Limb (tissue), 2 donors: ENCODE measurements around the gene MTHFSD.

Experiments used
- DNase-seq, 2 donors: peaks; one replicate each; pipeline ENCODE4 v3.0.0-alpha.2; 2016; ENCODE audit errors: extremely low spot score in 2 of 2

The MTHFSD gene

DNA sequence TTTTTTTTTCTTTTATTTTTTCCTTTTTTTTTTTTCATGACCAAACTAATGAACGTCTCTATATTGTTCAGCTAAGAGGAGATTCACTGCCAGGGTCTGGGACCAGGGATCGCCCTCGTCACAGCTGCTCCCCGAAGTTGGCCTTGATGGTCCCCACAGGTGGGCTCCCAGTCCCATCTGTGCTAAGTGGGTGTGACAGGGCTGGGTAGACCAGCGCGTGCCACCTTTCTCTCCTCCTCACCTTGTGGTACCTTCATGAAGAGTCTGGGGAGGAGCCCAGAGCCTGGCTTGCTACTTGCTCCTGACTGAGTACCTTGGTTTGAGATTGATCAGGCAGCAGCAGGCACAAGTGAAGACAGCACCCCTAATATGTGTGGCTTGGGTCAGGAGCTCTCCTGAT, 51.2 kb downstream of the MTHFSD start:
- DNase-seq = peak in 1 of 2 donors; percentile 24

DNA sequence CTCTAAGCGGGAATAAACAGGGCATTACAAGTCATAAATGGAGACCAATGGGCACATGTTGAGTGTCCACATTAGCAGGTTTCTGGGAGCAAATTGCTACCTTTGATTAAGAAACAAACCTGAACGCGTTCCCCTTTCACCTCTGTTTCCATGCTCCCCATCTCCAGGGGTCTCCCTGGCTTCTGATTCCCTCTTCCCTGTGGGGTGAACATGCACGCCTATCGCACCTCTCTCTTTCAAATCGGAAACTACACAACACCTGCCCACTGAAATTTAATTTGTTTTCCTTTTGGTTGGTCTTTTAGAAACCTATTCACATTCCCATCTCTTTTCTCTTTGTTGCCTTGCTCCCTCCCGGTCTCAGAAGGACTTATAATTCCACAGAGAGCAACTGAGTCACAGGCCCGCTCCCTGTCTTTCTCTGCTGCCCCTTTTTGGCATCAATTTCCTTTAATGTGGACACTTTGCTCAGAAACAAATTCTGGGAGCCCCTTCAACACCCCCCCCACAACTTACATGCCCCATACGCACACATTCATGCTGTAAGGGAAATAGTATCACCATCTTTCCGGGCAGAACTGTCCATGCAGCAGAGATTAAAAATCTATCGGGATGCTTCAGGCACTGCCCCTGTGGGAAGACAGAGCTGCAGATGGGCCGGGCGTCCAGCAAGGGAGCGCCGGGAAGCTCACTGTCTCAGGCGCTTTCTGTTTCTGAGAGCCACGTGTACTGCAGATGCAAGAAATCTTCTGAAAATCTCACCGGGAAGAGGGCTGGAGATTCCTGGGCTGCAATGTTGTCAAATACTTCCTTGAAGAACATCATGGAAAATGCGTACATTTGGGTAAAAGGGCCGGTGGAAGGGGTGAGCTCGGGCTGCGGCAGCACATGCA, 51.9 kb downstream of the MTHFSD start:
- DNase-seq = peak in 1 of 2 donors; percentile 43

DNA sequence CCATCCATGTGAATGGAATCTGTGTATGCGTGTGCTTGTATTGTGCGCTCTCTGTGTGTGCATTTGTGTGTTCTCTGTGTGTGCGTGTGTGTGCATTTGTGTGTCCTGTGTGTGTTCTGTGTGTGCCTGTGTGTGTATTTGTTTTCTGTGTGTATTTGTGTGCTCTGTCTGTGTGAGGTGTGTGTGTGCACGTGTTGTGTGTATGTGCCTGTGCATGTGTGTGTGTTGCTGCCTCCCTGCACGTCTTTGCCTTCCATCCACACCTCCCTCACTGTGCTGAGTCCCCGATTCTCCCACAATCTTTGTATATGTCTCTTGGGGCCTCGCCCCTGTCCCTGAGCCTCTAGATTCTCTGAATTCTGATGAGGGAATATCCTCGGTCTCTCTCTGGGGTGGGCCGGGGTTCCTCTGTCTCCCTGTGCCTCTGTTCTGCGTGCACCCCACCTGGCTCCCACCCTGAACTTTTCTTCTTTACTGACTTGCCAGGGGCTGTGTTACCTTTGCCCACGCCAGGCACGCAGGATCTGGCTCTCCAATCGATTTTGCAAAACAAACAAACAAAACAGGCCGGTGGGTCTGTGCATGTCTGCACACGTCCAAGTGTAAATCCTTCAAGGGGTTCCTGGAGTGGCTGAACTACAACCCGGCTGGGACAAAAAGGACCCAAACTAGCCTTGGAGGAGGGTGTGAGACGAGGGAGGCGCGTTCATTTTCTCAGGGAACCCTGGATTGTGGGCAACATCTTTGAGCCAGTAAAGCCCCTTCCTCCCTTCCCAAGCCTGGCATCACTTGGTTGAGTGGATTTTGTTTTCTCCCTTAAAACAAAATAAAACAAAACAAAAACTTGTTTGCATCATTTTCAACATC, 52.8 kb downstream of the MTHFSD start:
- peak in 1 of 2 donors; percentile 29 for DNase-seq

GRCh38 chr16:86500708-86501510, 54.1 kb downstream of the MTHFSD start:
- peak in 1 of 2 donors; percentile 31 for DNase-seq

- DNase-seq = peak in 1 of 2 donors; percentile 35
These were observed 54.9 kb downstream of the MTHFSD start for GRCh38 chr16:86499889-86500707.

DNA sequence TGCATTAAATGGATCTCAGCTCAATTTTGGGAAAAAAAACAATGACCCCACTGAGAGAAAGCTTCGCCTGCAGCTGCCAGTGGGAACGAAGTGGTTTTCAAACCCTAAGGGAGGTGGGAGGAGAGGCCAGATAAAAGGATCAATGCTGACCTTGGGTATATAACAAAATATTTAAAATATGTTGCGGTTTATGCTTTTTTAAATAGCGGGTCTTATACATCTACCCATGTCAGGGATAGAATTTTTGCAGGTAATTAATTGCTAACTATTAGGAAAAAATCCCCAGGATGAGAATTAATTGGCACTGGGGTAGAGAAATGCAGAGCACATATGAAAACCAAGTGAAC, 55.6 kb downstream of the MTHFSD start:
- no peak for DNase-seq

GRCh38 chr16:86498671-86499439, 56.2 kb downstream of the MTHFSD start:
- peak in 1 of 2 donors; percentile 76 for DNase-seq

GRCh38 chr16:86498155-86498670, 56.8 kb downstream of the MTHFSD start:
- DNase-seq = peak in 1 of 2 donors; percentile 44

GRCh38 chr16:86497551-86498021, 57.4 kb downstream of the MTHFSD start:
- peak in 1 of 2 donors; percentile 49 for DNase-seq

- DNase-seq = peak in 1 of 2 donors; percentile 26
These were observed 58.0 kb downstream of the MTHFSD start for GRCh38 chr16:86496929-86497461.

- peak in 1 of 2 donors; percentile 48 for DNase-seq
These were observed 58.6 kb downstream of the MTHFSD start for GRCh38 chr16:86496262-86496928.

DNA sequence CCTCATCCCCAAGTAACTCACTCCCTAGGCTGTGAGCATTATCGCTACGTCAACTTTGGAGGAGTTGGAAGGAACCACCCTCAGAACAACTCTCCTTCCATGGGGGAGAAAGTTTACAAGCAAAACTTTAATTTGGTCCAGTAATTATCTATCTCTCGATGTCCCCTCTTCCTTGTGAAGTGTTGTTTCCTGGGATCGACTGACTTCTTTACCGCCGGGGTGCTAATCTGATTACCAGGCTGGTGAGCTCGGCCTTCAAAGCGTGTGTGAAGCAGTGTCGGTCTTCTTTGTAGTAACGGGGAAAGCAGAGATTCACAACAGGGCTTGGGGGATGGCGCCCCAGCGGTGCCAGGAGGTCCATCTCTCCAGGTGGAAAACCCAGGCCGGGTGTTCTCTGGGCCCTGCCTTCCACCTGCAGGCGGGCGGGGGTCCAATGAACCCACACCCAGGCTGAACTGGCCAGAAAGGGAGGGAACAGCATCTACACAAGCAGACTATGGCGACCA, 59.2 kb downstream of the MTHFSD start:
- DNase-seq = peak in 1 of 2 donors; percentile 38

DNA sequence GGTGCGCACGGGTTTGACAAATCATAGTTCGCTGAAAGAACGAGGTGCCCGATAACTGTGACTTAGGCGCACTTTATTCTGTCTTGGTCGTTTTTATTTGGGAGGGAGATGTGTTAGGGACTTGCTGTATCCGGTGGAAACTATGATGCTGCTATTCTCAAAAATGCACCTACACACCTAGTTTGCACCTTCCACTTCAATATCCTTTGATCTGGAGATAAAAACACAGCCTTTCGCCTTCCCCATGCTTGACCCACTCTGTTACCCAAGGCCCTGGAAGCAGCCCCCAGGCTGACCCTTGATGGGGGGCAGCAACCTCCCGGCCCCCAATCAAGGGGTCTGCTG, 59.7 kb downstream of the MTHFSD start:
- DNase-seq = no peak

DNA sequence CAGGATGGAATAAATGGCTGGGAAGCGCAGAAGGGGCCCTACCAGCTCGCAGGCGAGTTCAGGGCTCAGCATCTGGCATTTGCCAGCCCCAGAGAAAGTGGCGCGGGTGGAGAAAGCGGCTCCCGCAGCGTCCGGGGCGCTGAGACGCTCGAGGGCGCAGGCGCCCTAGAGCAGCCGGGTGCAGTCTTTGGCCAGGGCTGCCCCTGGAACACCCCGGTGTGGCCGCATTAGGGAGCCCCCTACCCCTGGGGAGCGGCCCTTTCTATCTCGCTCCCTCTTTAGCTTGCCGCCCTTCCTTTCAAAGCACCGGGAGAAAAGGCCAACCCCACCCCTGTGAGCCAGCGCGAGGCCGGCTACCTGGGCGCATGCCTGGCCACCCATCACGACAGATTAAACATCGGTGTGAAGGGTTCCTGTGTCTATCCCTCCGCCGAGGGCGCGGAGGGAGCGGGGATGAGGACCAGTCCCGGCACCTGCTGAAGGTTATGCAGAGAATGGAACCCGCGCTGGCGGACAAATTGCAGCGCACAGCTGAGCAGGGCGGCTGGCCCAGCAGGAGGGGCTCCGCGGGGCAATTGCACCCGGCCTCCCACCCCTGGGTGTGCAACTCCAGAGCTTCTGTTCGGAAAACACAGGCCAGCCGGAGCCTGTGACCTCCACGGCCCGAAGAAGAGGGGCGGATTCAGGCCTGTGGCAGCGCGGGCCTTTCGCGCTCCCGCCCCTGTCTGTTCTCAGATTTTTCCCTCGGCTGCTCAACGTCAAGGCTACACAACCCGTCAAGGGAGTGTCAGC, 60.3 kb downstream of the MTHFSD start:
- peak in 1 of 2 donors; percentile 30 for DNase-seq

DNA sequence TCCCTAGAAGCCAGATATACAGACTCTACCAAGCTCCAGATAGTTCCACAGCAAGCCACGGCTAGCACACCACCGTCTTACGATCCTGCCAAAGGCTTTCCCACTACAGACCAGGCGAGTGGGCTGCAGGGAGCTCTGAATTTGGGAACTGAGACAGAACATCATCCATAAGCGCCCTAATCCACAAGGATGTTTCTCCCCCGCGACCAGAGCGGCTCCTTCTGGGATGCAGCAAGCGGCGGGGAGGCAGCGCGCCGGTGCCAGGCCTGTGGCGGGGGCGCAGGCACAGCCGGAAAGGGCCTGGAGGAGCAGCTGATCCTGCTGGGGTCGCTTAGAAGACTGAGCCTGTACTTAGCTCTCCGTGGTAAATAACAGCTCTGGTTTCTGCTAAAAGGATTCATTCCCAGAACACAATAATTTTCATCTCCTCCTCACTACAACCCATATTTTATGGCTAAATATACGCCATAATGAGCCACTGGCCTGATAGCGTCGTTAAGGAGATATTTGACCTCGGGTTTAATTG, 60.9 kb downstream of the MTHFSD start:
- DNase-seq = peak in 1 of 2 donors; percentile 35

DNA sequence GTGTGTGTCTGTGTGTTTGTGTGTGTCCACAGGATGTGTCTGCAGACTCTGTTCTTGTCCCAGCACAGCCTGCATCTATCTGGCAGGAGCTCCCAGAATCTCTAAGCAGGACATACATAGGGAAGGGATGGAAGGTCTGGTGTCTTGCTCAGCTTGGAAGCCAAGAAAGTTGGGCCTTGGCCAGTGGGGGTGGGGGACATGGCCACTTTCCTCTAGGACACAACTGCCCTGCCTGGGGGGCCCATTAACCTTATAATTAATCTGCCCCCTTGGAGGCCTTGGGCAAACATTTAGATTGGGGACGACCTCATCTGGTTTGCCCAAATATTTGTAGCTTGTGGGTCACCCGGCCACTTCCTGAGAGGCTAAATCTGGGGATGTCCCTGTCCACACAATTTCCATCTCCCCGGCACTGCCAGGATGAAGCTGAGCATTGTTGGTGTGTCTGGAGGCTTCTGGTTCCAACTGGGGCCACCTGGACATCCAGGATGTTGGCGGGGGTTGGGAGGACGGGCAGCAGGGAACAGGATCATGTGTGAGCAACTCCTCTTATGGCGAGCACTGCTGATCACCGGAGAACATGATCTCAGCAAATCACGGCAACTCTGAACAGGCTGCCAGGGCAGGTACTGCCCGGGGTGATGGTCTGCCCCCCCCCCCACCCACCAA, 61.9 kb downstream of the MTHFSD start:
- DNase-seq = peak in 1 of 2 donors; percentile 32
